SH-SY5Y (cell line): ENCODE results near the gene ZNF493.

ENCODE experiments used
- GATA2 ChIP-seq: IDR thresholded peaks from 2 replicates; pipeline ENCODE4 v1.6.1; 2011; ENCODE audit warnings: mild to moderate bottlenecking, low read depth, low read length
- GATA3 ChIP-seq: IDR thresholded peaks from 2 replicates; pipeline ENCODE4 v1.6.1; 2011; ENCODE audit warnings: low read depth, mild to moderate bottlenecking, low read length, moderate library complexity

Gene ZNF493

GRCh38 chr19:21396893-21397572, at the start of gene ZNF493:
TSS of gene ZNF493 (plus strand) at chr19:21397133. CDS start at chr19:21397238, 105 bp downstream.
- TF ChIP-seq GATA3 (no peak), GATA2 (no peak)

GRCh38 chr19:21352830-21353229, 44.1 kb upstream of the ZNF493 start:
- no peak for TF ChIP-seq GATA3
- no peak for TF ChIP-seq GATA2

- TF ChIP-seq GATA3 (no peak), GATA2 (no peak)
Observed at GRCh38 chr19:21358768-21359451, 38.0 kb upstream of the ZNF493 start, which contains the start of gene ZNF738. TSS of gene ZNF738 (plus strand) at chr19:21359000. CDS start at chr19:21359141, 141 bp downstream.

GRCh38 chr19:21362291-21362690, 34.6 kb upstream of the ZNF493 start:
- TF ChIP-seq GATA2 = no peak
- TF ChIP-seq GATA3 = no peak

- TF ChIP-seq GATA3 = no peak
- TF ChIP-seq GATA2 = no peak
Observed at GRCh38 chr19:21383980-21384582, 12.9 kb upstream of the ZNF493 start.

- no peak for TF ChIP-seq GATA3
- TF ChIP-seq GATA2 = no peak
Observed at GRCh38 chr19:21396121-21396520, 812 bp upstream of the ZNF493 start.

GRCh38 chr19:21398851-21399250, 1.9 kb downstream of the ZNF493 start:
- no peak for TF ChIP-seq GATA3

GRCh38 chr19:21402303-21402985, 5.5 kb downstream of the ZNF493 start:
- TF ChIP-seq GATA2 = no peak
- no peak for TF ChIP-seq GATA3

GRCh38 chr19:21410166-21410565, 13.2 kb downstream of the ZNF493 start:
- no peak for TF ChIP-seq GATA3
- no peak for TF ChIP-seq GATA2

- no peak for TF ChIP-seq GATA2
- TF ChIP-seq GATA3 = no peak
Observed at GRCh38 chr19:21422244-21422643, 25.3 kb downstream of the ZNF493 start.

- no peak for TF ChIP-seq GATA2
- TF ChIP-seq GATA3 = no peak
Observed at GRCh38 chr19:21423057-21424041, 26.4 kb downstream of the ZNF493 start.

- TF ChIP-seq GATA3 (no peak), GATA2 (no peak)
Observed at GRCh38 chr19:21430675-21431074, 33.7 kb downstream of the ZNF493 start.

- TF ChIP-seq GATA2 (no peak), GATA3 (no peak)
Observed at GRCh38 chr19:21432590-21432989, 35.7 kb downstream of the ZNF493 start.
